GM12801 (cell line): ENCODE measurements around the gene GBX1.

Experiments
- TF ChIP-seq, protein P1 (sequence below): IDR thresholded peaks from one replicate; pipeline ENCODE4 v1.5.1; 2011; ENCODE audit warnings: control low read depth; ENCODE audit not compliant: insufficient read length; ENCODE audit errors: extremely low read depth

The GBX1 gene

DNA sequence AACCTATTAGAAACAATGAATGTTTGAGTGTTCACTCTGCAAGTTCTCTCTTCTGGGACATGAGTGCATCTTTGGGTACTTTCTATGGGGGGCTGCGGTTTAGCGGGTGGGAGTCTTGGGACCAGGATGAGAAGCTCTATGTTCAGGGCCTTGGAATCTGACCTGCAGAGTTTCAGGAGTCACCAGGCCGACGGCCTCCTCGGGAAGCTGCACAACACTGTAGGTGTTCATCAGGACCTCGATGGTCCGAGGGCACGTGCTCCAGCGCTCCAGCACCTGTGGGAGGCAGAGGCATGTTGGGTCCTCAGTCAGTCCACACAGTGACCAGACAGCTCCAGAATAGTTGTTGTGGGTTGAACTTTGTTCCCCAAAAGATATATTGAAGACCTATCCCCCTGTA is 8.9 kb upstream of the GBX1 start:
- TF ChIP-seq, protein P1, sequence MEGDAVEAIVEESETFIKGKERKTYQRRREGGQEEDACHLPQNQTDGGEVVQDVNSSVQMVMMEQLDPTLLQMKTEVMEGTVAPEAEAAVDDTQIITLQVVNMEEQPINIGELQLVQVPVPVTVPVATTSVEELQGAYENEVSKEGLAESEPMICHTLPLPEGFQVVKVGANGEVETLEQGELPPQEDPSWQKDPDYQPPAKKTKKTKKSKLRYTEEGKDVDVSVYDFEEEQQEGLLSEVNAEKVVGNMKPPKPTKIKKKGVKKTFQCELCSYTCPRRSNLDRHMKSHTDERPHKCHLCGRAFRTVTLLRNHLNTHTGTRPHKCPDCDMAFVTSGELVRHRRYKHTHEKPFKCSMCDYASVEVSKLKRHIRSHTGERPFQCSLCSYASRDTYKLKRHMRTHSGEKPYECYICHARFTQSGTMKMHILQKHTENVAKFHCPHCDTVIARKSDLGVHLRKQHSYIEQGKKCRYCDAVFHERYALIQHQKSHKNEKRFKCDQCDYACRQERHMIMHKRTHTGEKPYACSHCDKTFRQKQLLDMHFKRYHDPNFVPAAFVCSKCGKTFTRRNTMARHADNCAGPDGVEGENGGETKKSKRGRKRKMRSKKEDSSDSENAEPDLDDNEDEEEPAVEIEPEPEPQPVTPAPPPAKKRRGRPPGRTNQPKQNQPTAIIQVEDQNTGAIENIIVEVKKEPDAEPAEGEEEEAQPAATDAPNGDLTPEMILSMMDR, result no peak

DNA sequence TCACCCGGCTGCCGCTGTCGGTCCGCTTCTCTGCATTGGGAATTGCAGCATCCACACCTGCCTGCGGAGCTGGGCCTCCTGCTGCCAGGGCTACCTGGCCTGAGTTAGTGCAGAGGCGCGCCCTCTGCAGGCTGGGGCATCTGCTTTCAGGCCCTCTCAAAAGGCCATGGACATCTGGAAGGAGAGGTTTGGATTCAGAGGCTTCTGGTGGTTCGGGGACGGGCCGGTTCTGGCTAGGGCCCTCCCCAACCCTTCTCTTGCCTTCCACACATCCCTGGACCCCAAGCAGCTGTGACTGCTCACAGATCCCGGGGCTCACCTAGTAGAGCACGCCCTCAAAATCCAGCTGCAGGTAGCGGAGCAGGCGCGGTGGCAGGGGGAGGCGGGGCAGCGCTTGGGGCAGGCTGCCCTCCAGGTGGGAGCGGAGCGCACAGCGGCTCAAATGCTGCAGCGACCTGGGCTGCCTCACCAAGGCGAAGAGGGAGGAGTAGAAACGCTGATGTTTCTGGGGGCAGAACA is 8.4 kb upstream of the GBX1 start:
- TF ChIP-seq, protein P1, result no peak

DNA sequence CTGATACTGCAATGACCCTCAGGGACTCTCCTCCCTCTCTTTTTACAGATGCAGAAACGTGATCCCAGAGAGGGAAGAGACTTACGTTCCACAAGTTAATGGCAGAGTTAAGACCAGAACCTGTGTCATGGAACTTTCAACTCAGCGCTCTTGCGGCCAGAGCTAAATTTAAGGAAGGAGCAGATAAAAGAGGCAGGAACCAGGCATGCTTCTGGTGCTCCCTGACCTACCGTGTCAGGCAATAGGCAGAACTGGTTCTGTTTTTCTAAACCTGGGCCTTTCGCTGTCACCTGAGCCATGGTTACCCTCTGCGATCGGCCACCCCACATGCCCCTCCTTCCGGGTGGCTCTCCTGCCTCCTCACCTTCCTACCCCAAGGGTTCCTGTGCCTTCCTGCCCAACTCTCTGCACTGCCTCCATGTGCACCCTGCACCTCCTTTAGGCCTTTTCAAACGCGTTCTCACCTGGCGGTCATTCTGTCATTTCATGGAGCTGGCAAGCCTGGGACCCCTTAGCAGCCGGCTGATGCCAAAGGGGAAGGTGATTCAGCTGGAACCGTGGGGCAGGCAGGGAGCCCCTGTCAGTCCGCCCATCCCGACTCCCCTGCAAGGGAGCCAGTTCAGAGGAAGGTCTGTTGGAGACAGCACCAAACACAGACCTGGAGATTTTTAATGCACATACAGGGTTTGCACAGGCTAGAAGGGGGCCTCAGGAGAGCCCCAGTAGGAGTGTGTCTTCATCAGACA is 7.7 kb upstream of the GBX1 start:
- TF ChIP-seq, protein P1, result no peak

DNA sequence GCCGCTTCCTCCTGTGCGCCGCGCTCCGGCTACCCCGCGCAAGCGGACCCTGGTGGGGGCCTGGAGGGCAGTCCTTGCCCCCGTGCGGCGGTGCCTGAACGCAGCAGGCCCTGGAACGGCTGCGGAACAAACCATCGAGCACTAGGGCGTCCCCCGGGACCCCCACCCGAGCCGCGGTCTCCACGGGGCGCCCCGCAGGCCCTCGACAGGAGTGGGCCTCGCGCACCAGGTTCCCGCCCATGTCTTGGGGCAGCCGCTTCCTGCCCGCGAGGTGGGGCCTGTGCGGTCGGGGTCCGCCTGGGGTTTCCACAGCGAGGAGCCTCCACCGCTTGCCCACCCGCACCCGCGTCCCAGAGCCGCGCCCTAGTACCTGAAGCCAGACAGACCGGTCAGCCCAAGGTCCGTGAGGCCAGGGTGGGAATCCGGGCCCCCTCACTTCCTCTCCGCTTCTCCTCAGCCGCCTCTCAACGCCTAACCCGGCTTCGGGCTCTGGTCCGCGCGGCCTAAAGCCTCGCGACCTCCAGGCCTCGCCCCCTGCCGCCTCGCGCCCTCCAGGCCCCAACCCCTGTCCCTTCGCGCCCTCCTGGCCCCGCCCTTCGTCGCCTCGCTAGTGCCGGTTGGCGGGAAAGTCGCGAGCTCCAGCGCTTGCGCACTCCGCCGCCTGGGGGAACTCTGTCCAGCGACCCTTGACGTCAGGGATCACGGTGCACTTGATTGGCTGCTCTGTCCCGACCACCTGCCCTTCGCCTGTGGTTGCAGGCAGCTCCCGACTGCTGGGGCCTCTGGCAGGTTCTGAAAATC is 7.0 kb upstream of the GBX1 start:
- TF ChIP-seq, protein P1, result no peak

DNA sequence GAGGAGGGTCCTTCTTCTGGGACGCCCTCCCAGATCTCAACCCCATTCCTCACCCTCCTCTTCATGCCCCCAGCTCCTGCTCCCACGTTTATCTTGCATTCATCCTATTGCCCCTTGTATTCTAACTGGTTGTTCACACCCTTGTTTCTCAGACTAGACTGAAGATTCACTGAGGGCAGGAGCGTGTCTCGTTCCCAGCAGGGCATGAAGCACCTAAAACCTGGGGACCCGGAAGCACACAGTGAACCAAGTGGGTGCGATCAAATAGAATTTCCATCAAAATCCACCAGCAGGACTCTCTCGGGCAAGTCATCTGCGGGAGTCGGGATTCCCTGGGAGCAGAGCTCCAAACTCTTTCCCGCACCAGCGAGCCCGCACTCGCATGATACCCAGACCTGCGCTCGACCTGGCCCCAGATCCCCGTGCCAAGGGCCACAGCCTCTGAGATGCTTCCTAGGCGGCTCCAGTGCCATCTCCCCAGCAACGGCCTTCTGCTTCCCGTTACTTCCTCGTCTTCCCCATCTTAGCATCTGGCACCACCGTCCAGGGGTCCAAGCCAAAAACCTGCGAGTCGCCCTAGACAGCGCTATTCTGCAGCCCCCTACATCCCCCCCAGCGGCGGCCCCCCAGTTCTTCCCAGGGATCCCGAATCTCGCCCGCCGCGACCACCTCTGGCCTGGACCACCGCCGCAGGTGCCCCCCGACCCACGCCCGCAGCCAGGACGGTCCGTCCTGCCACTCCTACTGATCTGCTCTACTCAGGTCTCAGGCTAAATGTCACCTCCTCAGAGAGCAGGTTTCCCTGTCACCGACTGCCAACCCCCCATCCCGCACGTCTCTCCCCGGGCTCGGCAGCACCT is 6.1 kb upstream of the GBX1 start:
- TF ChIP-seq, protein P1, result no peak

DNA sequence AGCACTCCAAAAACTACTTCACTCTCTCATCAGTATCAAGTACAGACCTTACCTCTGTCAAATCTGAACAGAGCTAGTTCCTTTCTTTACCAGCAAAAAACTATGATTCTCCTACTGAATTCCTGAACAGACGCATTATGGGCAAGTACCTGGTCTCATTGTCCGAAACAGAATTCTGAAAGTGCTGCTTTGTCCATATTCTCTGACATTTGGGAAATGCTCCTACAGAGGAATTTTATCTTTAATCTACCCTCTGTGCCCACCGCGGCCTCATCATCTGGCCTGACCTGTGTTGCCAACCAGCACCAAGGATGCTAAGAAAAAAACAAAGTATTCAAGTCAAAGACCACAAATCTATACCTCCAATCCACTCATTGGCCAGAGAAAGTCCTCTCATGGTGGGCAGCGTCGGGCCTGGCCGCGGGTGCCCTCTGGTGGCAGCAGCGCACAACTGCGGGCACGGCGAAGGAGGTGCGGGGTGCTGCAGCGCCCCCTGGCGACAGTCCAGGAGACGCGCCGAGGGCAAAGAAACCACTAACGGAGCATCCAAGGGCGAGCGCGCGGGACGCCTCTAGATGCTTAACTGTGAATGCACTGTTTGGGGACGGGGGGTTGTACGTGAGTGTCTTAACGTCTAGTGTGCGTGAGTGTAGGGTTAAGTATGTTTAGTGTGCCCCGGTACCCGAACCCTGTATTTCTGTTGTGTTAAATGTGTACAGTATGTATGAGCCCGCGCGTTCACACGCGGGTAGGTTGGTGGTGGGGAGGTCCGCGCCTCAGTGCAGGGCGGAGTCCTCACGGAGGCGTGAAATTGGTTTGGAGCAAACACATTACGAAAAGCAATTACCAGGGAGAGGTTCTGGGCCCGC is 5.0 kb upstream of the GBX1 start:
- TF ChIP-seq, protein P1, result peak; percentile 95
